Measurements from ENCODE around the gene RAB35.

DNA sequence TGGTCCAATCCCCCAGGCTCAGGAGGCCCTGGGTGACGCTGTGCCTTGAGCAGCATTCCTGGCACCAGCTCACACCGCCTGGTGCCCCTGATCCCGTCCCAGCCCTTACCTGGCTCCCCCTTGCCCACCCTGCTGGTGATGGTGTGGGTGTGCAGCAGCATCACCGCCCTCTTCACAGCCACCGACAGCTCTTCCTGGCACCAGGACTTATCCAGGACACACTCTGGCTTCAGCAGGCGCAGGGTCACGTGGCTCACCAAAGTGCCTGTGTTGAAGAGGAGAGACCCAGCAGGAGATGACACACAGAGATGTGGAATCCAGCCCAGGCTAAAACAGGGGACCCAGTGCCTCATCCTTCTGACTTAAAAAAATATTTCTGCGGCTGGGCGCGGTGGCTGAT lies 41.8 kb upstream of the RAB35 start:
- TF ChIP-seq, protein P1, sequence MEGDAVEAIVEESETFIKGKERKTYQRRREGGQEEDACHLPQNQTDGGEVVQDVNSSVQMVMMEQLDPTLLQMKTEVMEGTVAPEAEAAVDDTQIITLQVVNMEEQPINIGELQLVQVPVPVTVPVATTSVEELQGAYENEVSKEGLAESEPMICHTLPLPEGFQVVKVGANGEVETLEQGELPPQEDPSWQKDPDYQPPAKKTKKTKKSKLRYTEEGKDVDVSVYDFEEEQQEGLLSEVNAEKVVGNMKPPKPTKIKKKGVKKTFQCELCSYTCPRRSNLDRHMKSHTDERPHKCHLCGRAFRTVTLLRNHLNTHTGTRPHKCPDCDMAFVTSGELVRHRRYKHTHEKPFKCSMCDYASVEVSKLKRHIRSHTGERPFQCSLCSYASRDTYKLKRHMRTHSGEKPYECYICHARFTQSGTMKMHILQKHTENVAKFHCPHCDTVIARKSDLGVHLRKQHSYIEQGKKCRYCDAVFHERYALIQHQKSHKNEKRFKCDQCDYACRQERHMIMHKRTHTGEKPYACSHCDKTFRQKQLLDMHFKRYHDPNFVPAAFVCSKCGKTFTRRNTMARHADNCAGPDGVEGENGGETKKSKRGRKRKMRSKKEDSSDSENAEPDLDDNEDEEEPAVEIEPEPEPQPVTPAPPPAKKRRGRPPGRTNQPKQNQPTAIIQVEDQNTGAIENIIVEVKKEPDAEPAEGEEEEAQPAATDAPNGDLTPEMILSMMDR (IDR thresholded peaks at IDR 0.05), result no peak
- TF ChIP-seq POLR2A (IDR thresholded peaks at IDR 0.05), result no peak
